GM12872 (cell line): ENCODE data around the gene CDH12.

Experiments
- CTCF ChIP-seq: IDR thresholded peaks from 3 replicates; pipeline ENCODE4 v1.5.1; 2011; ENCODE audit warnings: low read depth, mild to moderate bottlenecking, low read length, moderate library complexity; ENCODE audit not compliant: insufficient read depth

CDH12 gene

GRCh38 chr5:22615964-22616363 is 237.2 kb downstream of the CDH12 start:
- no peak for TF ChIP-seq CTCF

- TF ChIP-seq CTCF = no peak
These were observed 238.6 kb downstream of the CDH12 start for GRCh38 chr5:22614486-22615094.

GRCh38 chr5:22612928-22613327 is 240.2 kb downstream of the CDH12 start:
- no peak for TF ChIP-seq CTCF

GRCh38 chr5:22611327-22611726 is 241.8 kb downstream of the CDH12 start:
- no peak for TF ChIP-seq CTCF

- TF ChIP-seq CTCF = no peak
These were observed 247.7 kb downstream of the CDH12 start for GRCh38 chr5:22605473-22605872.

GRCh38 chr5:22604711-22605110 is 248.4 kb downstream of the CDH12 start:
- no peak for TF ChIP-seq CTCF

- TF ChIP-seq CTCF = no peak
These were observed 254.3 kb downstream of the CDH12 start for GRCh38 chr5:22598796-22599195.
